T-cell (primary cell): ENCODE measurements around the gene ETS1. TPM values are rescaled to one million over a fixed set of nuclear protein-coding genes. Genes with fewer than 3 reads are reported as not detected.

Experiments used
- ATAC-seq, 4 experiments: fragments of 200-7000 bp in 3 of 4; fragments of 150-1000 bp in 1 of 4; cut with Tn5 transposase; replicated peaks in 1 of 4; 1 replicate in 3 of 4; 2 replicates in 1 of 4; pipeline ENCODE4 v1.10.0; 2021; ENCODE audit warnings: moderate library complexity in 3 of 4, mild to moderate bottlenecking in 2 of 4, moderate number of reproducible peaks in 1 of 4
- CTCF ChIA-PET, 2 donors: fragments of 300-600 bp; sonication (Branson Sonifier 250); formaldehyde crosslinking; loops; one replicate each; lab custom pipeline; 2022; ENCODE audit warnings: antibody characterized with exemption in 2 of 2; lab: Charles Lee
- POLR2A ChIA-PET, 2 donors: fragments of 300-600 bp; sonication (Branson Sonifier 250); formaldehyde crosslinking; loops; one replicate each; lab custom pipeline; 2022; ENCODE audit warnings: antibody characterized with exemption in 2 of 2; lab: Charles Lee
- DNase-seq, 35 experiments: peaks; one replicate each; pipeline versions ENCODE4 v3.0.0 to v3.0.0-alpha.2; 2013 to 2023
- H3K27ac ChIP-seq: one replicate; pipeline ENCODE4 v1.5.1; 2013; ENCODE audit warnings: low read length
- H3K27me3 ChIP-seq, 2 experiments: replicated peaks in 1 of 2; 1 replicate in 1 of 2; 2 replicates in 1 of 2; pipeline versions ENCODE4 v1.6.1 to v1.7.0; 2013; ENCODE audit warnings: low read length in 1 of 2, mixed read lengths in 1 of 2; ENCODE audit not compliant: control insufficient read depth in 2 of 2, insufficient read depth in 2 of 2; ENCODE audit errors: extremely low read depth in 1 of 2
- H3K36me3 ChIP-seq, 2 donors: 1 replicate in 1 of 2; 2 replicates in 1 of 2; pipeline versions ENCODE4 v1.6.1 to v1.7.0; 2013; ENCODE audit warnings: low read length in 1 of 2; ENCODE audit not compliant: control insufficient read depth in 2 of 2, insufficient read depth in 1 of 2; ENCODE audit errors: extremely low read depth in 1 of 2
- H3K4me1 ChIP-seq, 2 experiments: 1 replicate in 1 of 2; 2 replicates in 1 of 2; pipeline versions ENCODE4 v1.6.1 to v1.7.0; 2013; ENCODE audit warnings: low read length in 2 of 2, mixed read lengths in 1 of 2; ENCODE audit not compliant: insufficient read depth in 2 of 2, control insufficient read depth in 1 of 2; ENCODE audit errors: extremely low read depth in 1 of 2
- H3K4me3 ChIP-seq, 2 donors: 1 replicate in 1 of 2; 2 replicates in 1 of 2; pipeline versions ENCODE4 v1.5.1 to v1.7.0; 2013; ENCODE audit warnings: mild to moderate bottlenecking in 2 of 2, low read length in 1 of 2, moderate library complexity in 1 of 2; ENCODE audit not compliant: control insufficient read depth in 1 of 2; ENCODE audit errors: extremely low read depth in 1 of 2
- H3K9me3 ChIP-seq: 2 replicates; pipeline ENCODE4 v1.7.0; 2013
- H3K27ac Mint-ChIP-seq, 2 donors: one replicate each; pipeline ENCODE4 v1.8.0; 2020 to 2021; ENCODE audit warnings: mild to moderate bottlenecking in 2 of 2, mixed read lengths in 2 of 2
- H3K27me3 Mint-ChIP-seq, 2 donors: one replicate each; pipeline ENCODE4 v1.8.0; 2021 to 2022; ENCODE audit warnings: mixed read lengths in 2 of 2
- H3K36me3 Mint-ChIP-seq: one replicate; pipeline ENCODE4 v1.8.0; 2021; ENCODE audit warnings: mixed read lengths
- H3K4me1 Mint-ChIP-seq, 3 donors: one replicate each; pipeline ENCODE4 v1.8.0; 2020 to 2022; ENCODE audit warnings: mixed read lengths in 3 of 3, mild to moderate bottlenecking in 1 of 3
- H3K4me3 Mint-ChIP-seq, 3 donors: one replicate each; pipeline ENCODE4 v1.8.0; 2020 to 2022; ENCODE audit warnings: mild to moderate bottlenecking in 3 of 3, mixed read lengths in 3 of 3, moderate library complexity in 3 of 3
- H3K9me3 Mint-ChIP-seq, 3 donors: one replicate each; pipeline ENCODE4 v1.8.0; 2020 to 2022; ENCODE audit warnings: mixed read lengths in 3 of 3
- WGBS: methylation state at CpG from one replicate; pipeline ENCODE4 v1.1.5; 2013; ENCODE audit warnings: missing lambda C conversion rate; ENCODE audit not compliant: insufficient coverage; 5-methylcytosine and 5-hydroxymethylcytosine counted together
- total RNA-seq, 35 experiments: library from RNA in 6 of 35; stranded (reverse) in 6 of 35; fragments of 120-200 nt in 1 of 35; gene quantifications; one replicate each; pipeline versions ENCODE4 v1.2.1 to v1.2.4 and lab custom pipeline; 2013 to 2026

Gene ETS1
- total RNA-seq, 5 donors from 2014 or later (not counting 1 experiment from before 2014, with no cell fraction given), result 773 to 1,065 (median 854) TPM

GRCh38 chr11:128595221-128595620, 7.9 kb upstream of the ETS1 start:
- CTCF ChIA-PET, result no interaction called here
- POLR2A ChIA-PET, result interaction anchor here in 1 of 2 donors (0.5 kb wide), 1 partner anchor 19 kb away, joined by 3 read pairs; no protein-coding TSS in a partner anchor

GRCh38 chr11:128594226-128594625, 6.9 kb upstream of the ETS1 start:
- DNase-seq (no peak), ATAC-seq (no peak)
- Mint-ChIP-seq H3K9me3 (no peaks in the 10 kb centered on the region), H3K36me3 (no peaks in the 10 kb centered on the region), H3K4me3 (no peak overlapping the region), H3K27me3 (no peaks in the 10 kb centered on the region), H3K27ac (no peak overlapping the region), H3K4me1 (peaks cover 13 to 24% (median 21%) of the 10 kb centered on the region in 3 donors)
- ChIA-PET CTCF (interaction anchor here in 1 of 2 donors (0.6 kb wide), 1 partner anchor 14 kb away, joined by 9 read pairs; no protein-coding TSS in a partner anchor), POLR2A (no interaction called here)
- Histone ChIP-seq H3K9me3 (no peaks in the 10 kb centered on the region), H3K36me3 (no peaks in the 10 kb centered on the region), H3K27me3 (no peaks in the 10 kb centered on the region), H3K4me1 (peaks cover 0 to 2% of the 10 kb centered on the region in 2 experiments), H3K4me3 (no peak overlapping the region), H3K27ac (no peak overlapping the region)
- WGBS, result no CpG with 5 or more reads among the region's 1 CpG

More at GRCh38 chr11:128595221-128595620, 7.9 kb upstream of the ETS1 start:
- ATAC-seq (no peak), DNase-seq (no peak)
- Mint-ChIP-seq H3K9me3 (no peaks in the 10 kb centered on the region), H3K4me1 (peaks cover 18 to 31% (median 29%) of the 10 kb centered on the region in 3 donors), H3K36me3 (no peaks in the 10 kb centered on the region), H3K27me3 (no peaks in the 10 kb centered on the region), H3K27ac (no peak overlapping the region), H3K4me3 (no peak overlapping the region)
- Histone ChIP-seq H3K9me3 (no peaks in the 10 kb centered on the region), H3K36me3 (no peaks in the 10 kb centered on the region), H3K4me3 (no peak overlapping the region), H3K27me3 (no peaks in the 10 kb centered on the region), H3K4me1 (peaks cover 0 to 2% of the 10 kb centered on the region in 2 experiments), H3K27ac (no peak overlapping the region)
- WGBS, result no CpG with 5 or more reads among the region's 3 CpGs

DNA sequence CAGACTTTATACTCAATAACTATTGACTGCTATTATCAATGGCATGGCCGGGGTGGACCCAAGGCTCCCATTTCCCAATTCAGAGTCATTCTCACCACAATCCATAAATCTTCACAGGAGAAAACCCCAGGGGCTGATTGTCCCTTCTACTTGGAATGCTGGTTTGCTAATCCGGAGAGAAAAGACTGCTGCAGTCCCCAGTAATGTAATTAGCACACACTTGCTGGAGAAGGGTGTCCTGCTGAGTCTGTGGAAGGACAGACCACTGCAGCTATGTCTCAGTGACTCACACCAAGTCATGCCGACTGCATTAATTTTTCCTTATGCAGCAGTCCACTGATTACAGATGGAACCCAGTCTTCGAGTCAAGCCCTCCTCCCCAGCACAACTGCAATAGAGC, 5.9 kb upstream of the ETS1 start:
- POLR2A ChIA-PET, result no interaction called here
- Mint-ChIP-seq H3K27ac (no peak overlapping the region), H3K36me3 (no peaks in the 10 kb centered on the region)

DNA sequence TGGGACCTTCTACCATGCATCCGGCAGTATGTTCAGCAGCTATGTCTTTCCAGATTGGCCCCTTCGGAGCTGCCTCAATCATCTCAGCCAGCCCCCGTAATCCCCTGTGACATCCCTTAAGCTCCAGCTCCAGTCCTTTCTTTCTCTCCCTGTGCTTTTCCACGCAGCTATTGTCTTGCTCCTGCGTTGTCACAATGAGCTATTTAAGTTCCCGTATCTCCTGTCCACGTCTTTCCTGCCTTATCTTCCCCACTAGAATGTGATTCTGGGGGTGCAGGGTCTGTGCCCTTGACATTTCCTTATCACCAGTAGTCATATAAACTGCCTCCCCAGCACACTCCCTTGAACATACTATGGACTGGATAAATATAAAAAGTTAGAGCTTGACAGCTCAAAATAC, 5.1 kb upstream of the ETS1 start:
- peaks cover 2 to 13% (median 11%) of the 10 kb centered on the region in 3 donors for H3K4me1 Mint-ChIP-seq
- Histone ChIP-seq H3K27ac (no peak overlapping the region), H3K4me1 (peaks cover 0 to 2% of the 10 kb centered on the region in 2 experiments), H3K4me3 (no peak overlapping the region), H3K27me3 (no peaks in the 10 kb centered on the region), H3K36me3 (no peaks in the 10 kb centered on the region), H3K9me3 (no peaks in the 10 kb centered on the region)
- H3K9me3 Mint-ChIP-seq, result no peaks in the 10 kb centered on the region
- no peak overlapping the region for H3K27ac Mint-ChIP-seq
- no peak overlapping the region for H3K4me3 Mint-ChIP-seq
- H3K36me3 Mint-ChIP-seq, result no peaks in the 10 kb centered on the region
- CTCF ChIA-PET, result interaction anchor here in 1 of 2 donors (0.5 kb wide), 1 partner anchor 377 kb away, joined by 6 read pairs; no protein-coding TSS in a partner anchor
- POLR2A ChIA-PET, result interaction anchor here in 1 of 2 donors (0.6 kb wide), 1 partner anchor 20 kb away, joined by 4 read pairs; no protein-coding TSS in a partner anchor
- H3K27me3 Mint-ChIP-seq, result no peaks in the 10 kb centered on the region
- 89% methylated on average over 3 of the region's 7 CpGs for WGBS
- ATAC-seq (no peak), DNase-seq (no peak)

More for the DNA sequence above, 5.9 kb upstream of the ETS1 start:
- H3K4me1 Mint-ChIP-seq, result peaks cover 5 to 15% (median 13%) of the 10 kb centered on the region in 3 donors
- Histone ChIP-seq H3K4me1 (peaks cover 0 to 2% of the 10 kb centered on the region in 2 experiments), H3K36me3 (no peaks in the 10 kb centered on the region), H3K27ac (no peak overlapping the region), H3K27me3 (no peaks in the 10 kb centered on the region), H3K9me3 (no peaks in the 10 kb centered on the region), H3K4me3 (no peak overlapping the region)
- CTCF ChIA-PET, result no interaction called here
- 100% methylated on average over 1 of the region's 4 CpGs for WGBS
- DNase-seq (no peak), ATAC-seq (no peak)
- H3K27me3 Mint-ChIP-seq, result no peaks in the 10 kb centered on the region
- H3K4me3 Mint-ChIP-seq, result no peak overlapping the region
- H3K9me3 Mint-ChIP-seq, result no peaks in the 10 kb centered on the region

DNA sequence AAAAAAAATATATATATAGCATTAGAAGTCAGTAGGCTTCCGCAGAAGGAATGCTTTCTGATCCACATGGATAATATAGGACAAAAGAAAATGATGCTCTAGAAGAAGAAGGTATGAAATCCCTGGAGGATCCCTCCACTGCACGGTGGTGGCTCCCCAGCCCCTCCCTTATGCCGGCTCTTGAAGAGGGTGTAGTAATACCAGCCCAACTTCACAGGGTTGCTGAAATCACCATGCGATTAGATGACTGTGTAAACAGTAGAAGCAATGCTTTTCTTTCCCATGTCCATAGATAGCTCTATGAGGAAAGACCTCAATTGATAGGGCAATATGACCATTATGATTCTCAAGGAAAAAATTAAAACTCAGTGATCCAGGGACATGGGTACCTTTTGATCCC, 3.2 kb upstream of the ETS1 start:
- WGBS, result no CpG with 5 or more reads among the region's 4 CpGs

GRCh38 chr11:128589998-128590397, 2.6 kb upstream of the ETS1 start:
- Mint-ChIP-seq H3K9me3 (no peaks in the 10 kb centered on the region), H3K4me1 (peaks cover 0 to 19% (median 7%) of the 10 kb centered on the region in 3 donors), H3K4me3 (no peak overlapping the region), H3K36me3 (no peaks in the 10 kb centered on the region), H3K27me3 (no peaks in the 10 kb centered on the region), H3K27ac (no peak overlapping the region)
- CTCF ChIA-PET, result no interaction called here
- H3K9me3 ChIP-seq, result no peaks in the 10 kb centered on the region
- H3K27ac ChIP-seq, result no peak overlapping the region
- H3K36me3 ChIP-seq, result no peaks in the 10 kb centered on the region
- DNase-seq (no peak), ATAC-seq (no peak)
- WGBS, result no CpG with 5 or more reads among the region's 1 CpG
- POLR2A ChIA-PET, result no interaction called here
- no peak overlapping the region for H3K4me3 ChIP-seq
- no peaks in the 10 kb centered on the region for H3K4me1 ChIP-seq
- H3K27me3 ChIP-seq, result peaks cover 0 to 4% of the 10 kb centered on the region in 2 experiments

More for the DNA sequence above, 3.2 kb upstream of the ETS1 start:
- H3K4me3 Mint-ChIP-seq, result no peak overlapping the region
- H3K4me1 ChIP-seq, result no peaks in the 10 kb centered on the region
- no peaks in the 10 kb centered on the region for H3K9me3 Mint-ChIP-seq
- no peak overlapping the region for H3K27ac Mint-ChIP-seq
- no peaks in the 10 kb centered on the region for H3K27me3 Mint-ChIP-seq
- DNase-seq (no peak), ATAC-seq (no peak)
- H3K27ac ChIP-seq, result no peak overlapping the region
- peaks cover 0 to 4% of the 10 kb centered on the region in 2 experiments for H3K27me3 ChIP-seq
- H3K4me3 ChIP-seq, result no peak overlapping the region
- peaks cover 2 to 13% (median 5%) of the 10 kb centered on the region in 3 donors for H3K4me1 Mint-ChIP-seq
- no peaks in the 10 kb centered on the region for H3K9me3 ChIP-seq
- POLR2A ChIA-PET, result no interaction called here
- CTCF ChIA-PET, result interaction anchor here in 1 of 2 donors (1.1 kb wide), 1 partner anchor 65 kb away, joined by 3 read pairs; no protein-coding TSS in a partner anchor
- H3K36me3 Mint-ChIP-seq, result no peaks in the 10 kb centered on the region
- H3K36me3 ChIP-seq, result no peaks in the 10 kb centered on the region
